ENCODE data around the gene ZNF554. TPM values are rescaled to one million over a fixed set of nuclear protein-coding genes. Genes with fewer than 3 reads are reported as not detected.

The ZNF554 gene
- total RNA-seq, 1 donor from 2014 or later = 4.2 TPM

DNA sequence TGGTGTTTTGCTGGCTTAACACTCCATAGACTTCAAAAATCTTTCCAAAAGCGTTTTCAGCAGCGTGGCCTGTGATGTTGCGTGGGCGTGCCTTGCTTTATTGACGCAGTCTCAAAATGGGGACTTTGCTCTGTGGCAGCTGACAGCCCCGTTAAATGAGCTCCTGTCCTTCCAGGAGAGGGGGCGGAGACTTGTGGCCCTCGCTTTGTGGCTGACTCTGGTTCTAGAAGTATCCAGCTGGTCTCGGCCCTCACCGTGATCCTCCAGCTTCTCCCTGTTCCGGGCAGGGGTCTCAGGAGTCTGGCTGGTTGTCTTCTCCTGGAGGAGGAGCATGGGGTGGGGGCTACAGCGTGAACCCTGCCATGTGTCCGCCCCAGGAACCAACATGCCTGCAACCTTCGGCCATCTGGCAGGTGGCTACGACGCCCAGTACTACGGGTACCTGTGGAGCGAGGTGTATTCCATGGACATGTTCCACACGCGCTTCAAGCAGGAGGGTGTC lies 8.4 kb upstream of the ZNF554 start:
- Histone ChIP-seq H3K4me3 (no peak overlapping the region), H3K4me1 (no peaks in the 10 kb centered on the region), H3K36me3 (peaks cover 52% of the 10 kb centered on the region), H3K27me3 (ENCODE audit: low read depth) (no peaks in the 10 kb centered on the region), H3K9me3 (no peaks in the 10 kb centered on the region), H3K27ac (no peak overlapping the region)
- ATAC-seq = no peak
- DNase-seq = no peak
- TF ChIP-seq, protein P1, sequence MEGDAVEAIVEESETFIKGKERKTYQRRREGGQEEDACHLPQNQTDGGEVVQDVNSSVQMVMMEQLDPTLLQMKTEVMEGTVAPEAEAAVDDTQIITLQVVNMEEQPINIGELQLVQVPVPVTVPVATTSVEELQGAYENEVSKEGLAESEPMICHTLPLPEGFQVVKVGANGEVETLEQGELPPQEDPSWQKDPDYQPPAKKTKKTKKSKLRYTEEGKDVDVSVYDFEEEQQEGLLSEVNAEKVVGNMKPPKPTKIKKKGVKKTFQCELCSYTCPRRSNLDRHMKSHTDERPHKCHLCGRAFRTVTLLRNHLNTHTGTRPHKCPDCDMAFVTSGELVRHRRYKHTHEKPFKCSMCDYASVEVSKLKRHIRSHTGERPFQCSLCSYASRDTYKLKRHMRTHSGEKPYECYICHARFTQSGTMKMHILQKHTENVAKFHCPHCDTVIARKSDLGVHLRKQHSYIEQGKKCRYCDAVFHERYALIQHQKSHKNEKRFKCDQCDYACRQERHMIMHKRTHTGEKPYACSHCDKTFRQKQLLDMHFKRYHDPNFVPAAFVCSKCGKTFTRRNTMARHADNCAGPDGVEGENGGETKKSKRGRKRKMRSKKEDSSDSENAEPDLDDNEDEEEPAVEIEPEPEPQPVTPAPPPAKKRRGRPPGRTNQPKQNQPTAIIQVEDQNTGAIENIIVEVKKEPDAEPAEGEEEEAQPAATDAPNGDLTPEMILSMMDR (IDR thresholded peaks at IDR 0.05) = no peak
- intact Hi-C loops (cut with DNase I) = no loop called here

- ATAC-seq (no peak), DNase-seq (no peak)
- no peaks in the 10 kb centered on the region for H3K27me3 ChIP-seq (ENCODE audit: low read depth)
- peaks cover 47% of the 10 kb centered on the region for H3K36me3 ChIP-seq
- H3K27ac ChIP-seq = no peak overlapping the region
- H3K9me3 ChIP-seq = no peaks in the 10 kb centered on the region
- intact Hi-C loops (cut with DNase I) = no loop called here
- H3K4me1 ChIP-seq = no peaks in the 10 kb centered on the region
- TF ChIP-seq, protein P1 (IDR thresholded peaks at IDR 0.05) = no peak
- no peak overlapping the region for H3K4me3 ChIP-seq
Measured at GRCh38 chr19:2811735-2812413, 7.8 kb upstream of the ZNF554 start.

- no peak overlapping the region for H3K27ac ChIP-seq
- no peaks in the 10 kb centered on the region for H3K9me3 ChIP-seq
Measured at GRCh38 chr19:2812414-2813234, 7.0 kb upstream of the ZNF554 start.

GRCh38 chr19:2813235-2814160 lies 6.2 kb upstream of the ZNF554 start:
- Histone ChIP-seq H3K9me3 (no peaks in the 10 kb centered on the region), H3K27ac (no peak overlapping the region), H3K36me3 (peaks cover 31% of the 10 kb centered on the region), H3K27me3 (ENCODE audit: low read depth) (no peaks in the 10 kb centered on the region), H3K4me3 (no peak overlapping the region), H3K4me1 (no peaks in the 10 kb centered on the region)
- DNase-seq = no peak
- TF ChIP-seq, protein P1 (IDR thresholded peaks at IDR 0.05) = no peak
- ATAC-seq = no peak
- intact Hi-C loops (cut with DNase I) = no loop called here

More at GRCh38 chr19:2812414-2813234, 7.0 kb upstream of the ZNF554 start:
- Histone ChIP-seq H3K4me3 (no peak overlapping the region), H3K4me1 (no peaks in the 10 kb centered on the region), H3K27me3 (ENCODE audit: low read depth) (no peaks in the 10 kb centered on the region), H3K36me3 (peaks cover 40% of the 10 kb centered on the region)
- TF ChIP-seq, protein P1 (IDR thresholded peaks at IDR 0.05) = no peak
- ATAC-seq (no peak), DNase-seq (no peak)
- intact Hi-C loops (cut with DNase I) = no loop called here

DNA sequence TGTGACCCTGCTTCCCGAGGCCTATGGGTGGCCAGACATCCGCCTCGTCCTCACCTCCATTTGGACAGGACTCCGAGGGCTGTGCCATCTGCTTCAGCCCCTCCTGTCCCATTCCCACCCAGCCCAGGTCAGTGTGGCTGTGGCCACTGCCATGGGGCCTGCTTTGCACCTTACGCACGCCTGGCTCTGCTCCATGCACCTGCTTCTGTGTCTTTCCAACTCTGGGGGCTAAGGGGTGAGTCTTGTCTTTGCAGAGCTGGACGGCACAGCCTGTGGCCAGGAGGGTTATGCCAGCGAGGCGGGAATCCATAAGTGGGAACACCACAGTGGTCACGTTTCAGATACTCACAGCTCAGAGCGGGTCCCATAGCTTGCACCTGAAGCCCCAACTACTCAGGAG lies 5.2 kb upstream of the ZNF554 start:
- Histone ChIP-seq H3K4me3 (no peak overlapping the region), H3K36me3 (peaks cover 22% of the 10 kb centered on the region), H3K27me3 (ENCODE audit: low read depth) (no peaks in the 10 kb centered on the region), H3K9me3 (no peaks in the 10 kb centered on the region), H3K4me1 (peaks cover 4% of the 10 kb centered on the region), H3K27ac (no peak overlapping the region)
- intact Hi-C loops (cut with DNase I) = no loop called here
- ATAC-seq (no peak), DNase-seq (no peak)
- TF ChIP-seq, protein P1 (IDR thresholded peaks at IDR 0.05) = no peak

Data from lower lobe of right lung (tissue), 2 donors.